GM21723 (cell line): ENCODE measurements around the gene C4BPB.
A peak's percentile ranks its signal among the peaks of the same experiment; 100 is the strongest.

Source experiments
- ATAC-seq: cut with Tn5 transposase; IDR thresholded peaks from one replicate; pipeline ENCODE4 v1.9.1; 2021; ENCODE audit warnings: mild to moderate bottlenecking, moderate library complexity; ENCODE audit not compliant: unreplicated experiment

Gene C4BPB

DNA sequence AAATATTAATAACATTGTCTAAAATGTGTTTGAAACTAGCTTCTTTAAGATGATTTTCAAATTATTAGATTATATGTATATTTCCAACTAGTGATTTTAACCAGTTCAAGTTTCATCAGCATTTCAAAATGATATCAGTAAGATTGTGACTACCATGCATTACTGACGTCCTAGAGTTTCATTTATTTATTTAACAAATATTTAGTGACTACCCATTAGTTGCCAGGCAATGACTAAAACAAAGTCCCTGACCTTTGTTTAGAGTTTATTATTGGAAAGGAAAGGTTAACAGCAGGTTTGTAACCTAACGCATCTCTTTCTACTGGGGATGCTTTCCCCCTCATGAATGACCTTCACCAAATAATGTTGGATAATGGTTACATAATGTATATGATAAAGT, 7.6 kb upstream of the C4BPB start:
- ATAC-seq: no peak

DNA sequence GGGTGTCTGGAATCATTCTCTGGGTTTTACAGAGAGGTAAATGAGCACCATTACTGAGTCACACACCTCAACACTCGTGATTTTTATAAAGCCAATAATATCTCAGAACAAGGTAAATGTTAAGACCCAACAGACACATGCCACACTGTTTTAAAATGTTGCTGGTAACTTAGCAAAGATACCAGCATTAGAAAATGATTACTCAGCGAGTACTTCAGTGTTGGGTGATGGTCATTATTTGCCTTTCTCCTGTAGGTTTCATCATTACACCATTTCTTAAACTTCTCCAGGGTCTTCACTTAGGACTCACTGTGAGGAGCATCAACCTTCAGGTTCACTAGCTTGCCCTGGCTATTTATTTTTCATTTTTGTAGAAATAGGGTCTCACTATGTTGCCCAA, 6.9 kb upstream of the C4BPB start:
- no peak for ATAC-seq

DNA sequence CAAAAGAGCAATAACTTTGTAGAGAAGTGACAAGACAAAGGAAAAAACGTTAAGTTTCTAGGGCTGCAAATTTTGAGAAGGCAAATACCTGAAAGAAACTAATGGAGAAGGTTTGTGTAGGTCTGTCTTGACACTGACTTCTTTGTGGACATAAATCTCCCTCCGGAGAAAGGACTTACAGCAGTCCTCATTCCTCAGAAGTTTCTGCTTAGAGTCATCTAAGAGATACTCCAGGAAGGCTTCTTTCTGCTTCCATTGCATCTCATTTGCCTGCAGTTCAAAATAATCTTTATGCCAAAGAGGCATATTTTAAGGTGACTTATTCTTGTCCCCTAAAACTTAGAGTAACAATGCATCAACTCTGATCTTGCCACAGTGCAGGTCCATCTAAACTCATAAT, 4.4 kb upstream of the C4BPB start:
- no peak for ATAC-seq

DNA sequence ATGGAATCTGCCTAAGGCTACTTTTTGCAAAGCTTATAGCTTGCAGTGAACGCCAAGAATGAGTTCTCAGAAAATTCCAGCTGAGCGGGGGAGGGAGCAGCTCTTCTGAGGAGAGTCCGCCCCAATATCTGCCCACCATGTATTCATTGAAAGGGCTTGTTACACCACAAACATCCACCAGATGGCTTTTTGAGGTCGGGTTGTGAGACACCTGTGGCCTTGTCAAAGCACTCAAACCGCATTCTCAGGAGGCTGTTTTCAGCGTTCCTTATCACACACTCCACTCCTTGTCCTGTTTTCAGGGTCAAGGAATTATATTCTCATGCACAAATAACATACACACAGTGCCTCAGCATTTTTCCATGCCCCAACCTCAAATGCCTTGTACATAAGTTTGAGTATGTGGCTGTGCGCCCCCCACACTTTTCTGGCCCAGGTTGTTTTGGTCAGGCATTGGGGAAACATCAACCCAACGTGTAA, 3.9 kb upstream of the C4BPB start:
- peak; percentile 67 for ATAC-seq

DNA sequence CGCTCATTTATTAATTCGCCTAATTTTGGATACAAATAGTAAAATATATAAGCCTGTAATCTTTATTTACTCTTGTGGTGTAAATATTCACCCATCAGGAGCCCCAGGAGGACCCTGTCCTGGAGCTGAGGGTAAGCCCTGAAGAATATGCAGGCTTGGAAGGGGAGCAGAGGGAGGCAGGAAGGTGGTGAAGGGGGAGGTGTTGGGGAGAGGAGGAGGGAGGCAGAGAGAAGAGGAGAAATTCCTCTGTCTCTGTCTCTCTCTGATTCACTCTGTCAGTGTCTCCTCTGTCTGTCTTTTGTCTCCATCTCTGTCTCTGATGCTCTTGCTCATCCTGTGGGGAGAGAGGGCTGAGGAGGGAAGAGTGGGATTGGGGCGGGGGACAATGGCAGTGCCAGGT, 2.8 kb upstream of the C4BPB start:
- no peak for ATAC-seq

DNA sequence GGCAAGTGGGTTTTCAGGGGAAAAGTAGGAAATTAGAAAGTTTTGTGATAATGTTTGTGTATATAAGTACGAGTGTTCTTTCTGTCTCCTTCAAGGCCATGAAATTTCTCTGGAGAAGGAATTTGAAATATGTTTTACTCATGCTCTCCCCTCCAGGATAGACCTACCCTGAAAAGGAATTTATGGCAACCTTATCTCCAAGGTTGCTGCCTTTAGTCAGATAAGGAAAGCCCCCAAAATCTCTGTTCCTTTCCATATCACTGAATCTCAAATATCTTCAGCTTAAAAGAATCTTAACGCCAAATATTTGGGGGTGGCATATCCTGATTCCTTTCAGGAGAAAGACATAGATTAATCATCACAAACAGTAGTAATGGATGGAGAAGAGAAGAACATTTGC, 499 bp upstream of the C4BPB start:
- ATAC-seq: no peak

DNA sequence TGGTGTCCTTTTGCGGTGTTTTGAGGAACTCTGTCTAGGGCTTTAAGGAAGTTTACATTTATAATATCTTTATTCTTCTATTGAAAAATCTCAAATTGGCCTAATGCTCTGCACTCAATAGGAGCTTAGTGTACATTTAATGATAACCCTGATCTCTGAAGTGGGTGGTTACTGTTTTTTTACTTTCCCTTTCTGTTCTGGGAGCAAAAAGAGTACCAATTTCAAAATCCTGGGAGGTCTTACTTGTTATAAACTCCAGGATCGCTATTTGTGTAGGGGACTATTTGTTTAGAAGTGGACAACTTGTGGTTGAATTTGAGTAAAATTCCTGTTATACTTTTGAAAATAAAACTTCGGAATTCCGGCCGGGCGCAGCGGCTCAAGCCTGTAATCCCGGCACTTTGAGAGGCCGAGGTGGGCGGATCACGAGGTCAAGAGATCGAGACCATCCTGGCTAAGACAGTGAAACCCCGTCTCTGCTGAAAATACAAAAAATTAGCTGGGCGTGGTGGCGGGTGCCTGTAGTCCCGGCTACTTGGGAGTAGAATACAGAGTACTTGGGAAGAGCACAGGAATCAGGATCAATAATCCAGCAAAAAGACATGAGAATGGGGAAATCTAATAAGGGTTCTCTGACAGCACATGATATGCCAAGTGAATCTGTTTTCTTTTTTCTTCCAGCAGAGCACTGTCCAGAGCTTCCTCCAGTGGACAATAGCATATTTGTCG, 1.1 kb downstream of the C4BPB start:
- no peak for ATAC-seq

DNA sequence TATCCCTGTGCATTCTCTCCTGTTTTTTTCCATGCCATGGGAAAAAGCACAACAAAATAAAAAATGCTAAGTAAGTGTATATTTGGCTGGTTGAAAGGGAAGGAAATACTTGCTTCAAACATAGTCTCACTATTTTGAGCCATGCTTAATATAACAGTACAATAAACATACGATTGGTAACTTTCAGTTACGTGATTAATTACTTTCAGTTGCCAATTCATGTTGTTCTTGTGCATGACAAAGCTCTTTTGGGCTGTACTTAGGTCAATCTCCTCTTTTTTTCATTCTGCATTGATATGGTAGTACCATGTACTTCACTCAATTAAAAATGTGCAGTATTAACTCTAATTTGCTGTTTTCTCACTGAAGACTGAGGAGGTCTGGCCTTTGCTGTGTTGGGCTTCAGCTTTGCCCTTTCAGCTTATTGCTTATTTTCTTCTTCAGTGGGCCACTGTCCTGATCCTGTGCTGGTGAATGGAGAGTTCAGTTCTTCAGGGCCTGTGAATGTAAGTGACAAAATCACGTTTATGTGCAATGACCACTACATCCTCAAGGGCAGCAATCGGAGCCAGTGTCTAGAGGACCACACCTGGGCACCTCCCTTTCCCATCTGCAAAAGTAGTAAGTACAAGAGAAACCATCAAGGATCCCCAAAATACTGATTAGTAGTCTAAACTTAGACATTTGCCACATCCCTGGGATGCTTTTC, 2.7 kb downstream of the C4BPB start:
- no peak for ATAC-seq

DNA sequence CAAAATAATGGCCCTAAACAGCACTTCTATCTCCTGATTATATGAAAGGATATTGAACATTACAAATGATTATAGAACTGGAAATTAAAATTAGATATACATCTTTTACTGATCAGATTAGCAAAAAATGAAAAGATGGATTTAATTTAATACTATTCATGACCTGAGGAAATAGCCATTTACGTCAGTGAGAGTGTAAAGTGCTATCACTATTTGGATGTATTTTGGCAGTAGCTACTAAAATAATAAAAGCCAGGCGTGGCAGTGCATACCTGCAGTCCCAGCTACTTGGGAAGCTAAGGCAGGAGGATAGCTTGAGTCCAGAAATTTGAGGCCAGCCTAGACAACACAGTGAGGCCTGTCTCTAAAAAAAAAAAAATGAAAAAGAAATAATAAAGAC, 5.3 kb downstream of the C4BPB start:
- ATAC-seq: no peak

DNA sequence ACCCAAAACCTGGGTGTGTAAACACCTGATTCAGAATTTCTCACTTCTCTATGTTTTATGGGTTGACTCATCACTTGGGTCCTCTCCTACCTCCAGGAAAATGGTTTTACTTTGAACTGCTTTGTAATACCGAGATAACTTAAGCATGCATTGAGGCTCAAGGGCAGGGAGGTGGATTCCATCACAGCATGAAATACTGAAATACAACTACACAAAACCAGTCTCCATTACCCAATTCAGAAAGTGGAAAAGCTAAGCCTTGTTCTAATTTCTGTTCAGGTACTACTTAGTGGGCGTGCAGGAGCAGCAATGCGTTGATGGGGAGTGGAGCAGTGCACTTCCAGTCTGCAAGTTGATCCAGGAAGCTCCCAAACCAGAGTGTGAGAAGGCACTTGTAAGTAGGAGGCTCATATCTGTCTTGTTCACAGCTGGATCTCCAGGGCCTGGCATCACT, 9.2 kb downstream of the C4BPB start:
- ATAC-seq: peak; percentile 80

DNA sequence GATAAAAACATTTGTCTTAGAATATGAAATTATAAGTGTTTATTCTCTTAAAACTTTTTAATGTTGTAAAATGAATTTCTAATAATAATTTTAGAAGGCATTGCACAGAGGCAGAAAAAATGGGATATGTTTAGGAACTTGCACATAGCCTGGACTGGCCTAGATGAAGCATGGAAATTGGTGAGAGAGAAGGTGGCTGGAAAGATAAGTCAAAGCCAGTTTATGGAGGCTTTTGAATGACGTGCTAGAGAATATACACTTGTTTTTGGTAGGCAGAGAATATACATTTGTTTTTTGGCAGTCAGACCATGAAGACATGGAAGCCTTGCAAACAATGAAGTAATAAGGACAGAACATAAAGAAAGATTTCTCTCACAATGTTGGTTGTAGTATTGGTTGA, 13.1 kb downstream of the C4BPB start:
- ATAC-seq: no peak

DNA sequence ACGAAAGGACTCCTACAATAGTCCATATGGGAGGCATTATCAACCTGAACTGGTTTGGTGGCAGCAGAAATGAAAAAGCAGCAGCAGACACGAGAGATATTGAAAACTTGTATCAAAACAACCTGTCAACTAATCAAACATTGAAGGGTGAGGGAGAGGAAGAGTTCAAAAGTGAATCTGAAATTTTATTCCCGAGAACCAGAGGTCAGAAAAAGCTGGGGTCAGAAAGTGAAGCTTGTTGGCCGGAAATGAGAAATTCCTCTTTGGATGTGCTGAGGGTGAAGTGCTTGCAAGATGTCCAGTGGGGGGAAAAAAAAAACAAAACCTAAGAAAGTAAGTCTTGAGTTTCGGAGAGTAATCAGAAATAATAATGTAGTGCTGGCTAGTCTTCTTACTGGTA, 13.5 kb downstream of the C4BPB start:
- no peak for ATAC-seq

DNA sequence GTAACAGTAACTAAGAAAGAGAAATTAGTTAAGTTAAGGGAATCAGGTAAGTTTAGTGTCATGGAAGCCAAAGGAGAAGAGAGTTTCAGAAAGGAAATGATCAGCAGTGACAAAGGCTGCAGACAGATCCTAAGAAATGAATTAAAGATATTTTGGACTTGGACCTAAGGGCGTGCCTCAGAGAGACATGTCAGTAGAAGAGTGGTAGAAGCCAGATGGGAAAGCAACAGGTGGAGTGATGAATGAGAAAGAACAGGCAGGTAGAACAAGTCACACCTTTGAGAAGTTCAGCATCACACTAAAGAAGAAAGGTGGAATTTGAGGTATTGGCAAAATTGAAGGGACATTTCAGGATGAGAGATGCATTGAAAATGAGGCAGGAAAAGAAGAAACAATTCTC, 14.0 kb downstream of the C4BPB start:
- ATAC-seq: no peak

DNA sequence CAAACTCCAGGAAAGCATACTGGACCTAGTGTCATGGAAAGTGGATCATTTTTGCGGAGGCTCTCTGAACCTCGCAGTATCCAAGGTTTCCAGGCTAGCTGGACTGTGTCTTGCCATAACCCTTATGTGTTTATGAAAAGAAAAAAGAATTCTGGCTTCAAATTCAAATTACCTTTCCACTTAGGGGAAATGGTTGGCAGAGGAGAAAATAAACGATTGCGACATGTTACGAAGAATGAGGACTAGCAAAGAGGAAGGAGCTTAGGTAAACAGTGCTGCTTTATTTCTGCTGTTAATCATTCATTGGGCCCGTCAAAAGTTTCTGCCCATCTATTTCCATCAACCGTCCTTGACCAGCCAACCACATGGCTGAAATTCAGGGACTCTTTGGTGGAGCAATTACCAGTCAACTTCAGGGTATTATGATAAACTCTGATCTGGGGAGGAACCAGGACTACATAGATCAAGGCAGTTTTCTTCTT, 15.3 kb downstream of the C4BPB start, which contains the start of gene C4BPA:
TSS of gene C4BPA (plus strand) at position 342 of the 482 bp plus-strand sequence. CDS start 8,793 bp downstream, outside the sequence.
- ATAC-seq: no peak

DNA sequence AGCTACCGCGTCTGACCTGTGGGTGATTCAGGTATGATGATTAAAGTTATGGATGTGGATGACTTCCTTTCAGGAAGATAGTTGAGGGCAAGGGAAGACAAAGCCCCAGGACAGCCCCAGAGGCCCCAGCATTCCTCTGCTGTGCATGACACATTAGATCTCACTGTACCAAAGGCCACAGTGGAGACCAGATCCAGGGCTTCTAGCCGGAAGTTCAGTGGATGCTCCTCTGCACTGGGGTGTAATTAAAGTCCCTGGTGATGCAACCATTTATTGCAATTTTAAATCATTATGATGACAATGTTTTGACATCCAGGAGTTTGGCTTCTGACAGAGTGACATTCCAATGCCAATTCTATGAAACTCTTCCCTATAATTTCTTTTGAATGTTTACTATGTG, 20.3 kb downstream of the C4BPB start:
- ATAC-seq: no peak

DNA sequence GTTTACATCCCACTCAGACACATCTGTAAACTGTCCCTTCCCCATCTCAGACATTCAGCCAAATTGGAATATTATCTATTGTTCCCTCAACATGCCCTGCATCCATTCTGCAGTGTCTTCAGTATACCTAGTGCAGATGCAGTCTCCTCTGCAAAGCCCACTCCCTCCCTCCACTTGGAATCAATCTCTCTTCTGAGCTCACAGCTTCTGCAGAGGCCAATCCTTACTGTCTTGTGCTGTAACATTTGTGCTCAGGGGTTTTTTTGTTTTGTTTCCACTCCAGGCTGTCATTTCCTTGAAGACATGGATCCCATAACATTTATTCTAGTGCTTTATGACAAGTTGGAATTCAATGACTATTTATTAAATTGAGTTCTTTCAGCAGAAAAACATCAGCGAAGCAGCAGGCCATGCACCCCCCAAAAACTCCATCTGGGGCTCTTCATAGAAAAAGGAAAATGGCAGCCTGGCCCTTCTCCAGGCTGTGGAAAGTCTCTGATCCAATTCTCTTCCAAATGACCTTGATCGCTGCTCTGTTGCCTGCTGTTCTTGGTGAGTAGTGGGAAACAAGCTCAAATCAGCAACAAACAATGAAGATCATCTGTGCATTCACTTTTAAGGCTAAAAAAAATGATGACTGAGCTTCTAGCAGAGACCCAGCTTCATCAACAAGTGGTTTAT, 24.1 kb downstream of the C4BPB start:
- no peak for ATAC-seq

DNA sequence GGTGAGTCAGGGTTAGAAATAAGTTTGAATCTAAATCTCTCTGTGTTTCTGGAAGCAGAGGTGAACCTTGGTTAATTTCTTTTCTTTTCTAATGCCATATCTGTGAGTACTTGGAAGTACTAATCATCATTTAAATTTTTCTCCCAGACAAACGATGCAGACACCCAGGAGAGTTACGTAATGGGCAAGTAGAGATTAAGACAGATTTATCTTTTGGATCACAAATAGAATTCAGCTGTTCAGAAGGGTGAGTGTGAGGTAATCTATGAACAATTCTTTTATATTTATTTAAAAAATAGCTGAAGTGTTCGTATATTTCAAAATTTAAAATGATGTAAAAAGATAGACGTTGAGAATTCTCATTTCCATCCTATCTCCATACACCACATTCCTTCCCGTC, 26.6 kb downstream of the C4BPB start:
- ATAC-seq: no peak

DNA sequence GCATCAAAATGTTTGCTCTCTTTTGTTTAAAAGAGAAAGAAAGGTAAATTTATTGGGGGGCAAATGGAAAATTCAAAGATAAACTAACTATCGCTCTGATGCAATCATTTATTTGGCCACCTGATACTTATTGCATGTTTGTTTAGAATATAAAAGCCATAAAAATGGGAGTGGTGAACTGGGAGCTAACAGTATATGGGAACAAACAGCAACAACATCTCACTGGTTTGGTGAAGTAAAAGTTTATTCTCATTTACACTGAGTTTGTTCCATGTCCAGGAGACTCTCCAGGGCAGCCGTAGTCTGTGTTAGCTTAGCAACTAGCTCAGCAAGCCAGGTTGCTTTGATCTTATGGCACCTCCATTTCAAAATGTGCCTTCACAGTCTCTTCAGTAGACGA, 35.7 kb downstream of the C4BPB start:
- ATAC-seq: no peak

DNA sequence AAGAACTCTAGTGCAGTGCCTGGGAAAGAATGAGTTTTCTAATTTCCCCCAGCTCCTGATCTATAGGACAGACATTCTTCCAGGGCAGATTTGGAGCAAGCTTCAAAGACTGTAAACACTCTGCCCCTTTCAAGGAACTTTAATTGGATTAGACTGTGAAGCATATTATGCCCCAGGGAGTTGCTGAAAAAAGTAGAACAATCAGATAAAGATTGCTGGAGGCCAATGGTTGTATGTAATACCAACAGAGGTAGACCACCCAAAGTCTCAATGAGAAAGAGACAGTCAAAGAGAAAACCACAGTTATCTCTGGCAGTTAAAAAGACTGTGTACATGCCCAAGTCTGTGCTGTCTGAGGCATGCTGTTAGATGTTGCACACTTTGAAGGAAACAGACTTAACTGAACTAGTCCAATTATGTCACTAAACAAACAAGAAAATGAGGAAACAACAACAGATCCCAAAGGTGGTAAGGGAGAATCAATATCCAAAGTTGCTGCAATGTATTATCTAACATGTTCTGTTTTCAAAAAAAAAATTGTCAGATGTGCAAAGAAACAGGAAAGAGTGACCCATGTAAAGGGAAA, 39.8 kb downstream of the C4BPB start:
- no peak for ATAC-seq

DNA sequence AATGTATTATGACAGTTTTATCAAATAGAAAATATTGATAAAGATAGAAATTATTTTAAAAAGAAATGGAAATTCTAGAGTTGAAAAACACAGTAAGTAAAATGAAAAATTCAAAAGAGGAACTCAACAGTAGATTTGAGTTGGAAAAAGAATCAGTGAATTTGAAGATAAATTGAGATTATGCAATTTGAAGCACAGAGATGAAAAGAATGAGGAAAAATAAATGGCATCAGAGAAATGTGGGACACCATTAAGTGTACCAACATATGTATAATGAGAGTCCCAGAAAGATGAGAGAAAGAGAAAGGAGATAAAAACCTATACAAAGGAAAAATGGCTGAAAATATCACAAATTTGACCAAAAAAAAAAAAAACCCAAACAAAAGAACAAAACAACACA, 40.4 kb downstream of the C4BPB start:
- no peak for ATAC-seq
